Motor neuron (in vitro differentiated cells): ENCODE data around the gene CDKN1C. TPM values are rescaled to one million over a fixed set of nuclear protein-coding genes. Genes with fewer than 3 reads are reported as not detected.

Source experiments
- ATAC-seq, 8 experiments: fragments of 200-7000 bp; cut with Tn5 transposase; replicated peaks in 6 of 8; 2 replicates each; pipeline ENCODE4 v1.8.0; 2021; ENCODE audit warnings: mild to moderate bottlenecking in 8 of 8, moderate library complexity in 8 of 8
- H3K27ac ChIP-seq, 2 donors: fragments of 250-450 bp; sonication (Bioruptor Pico); 2 replicates each; pipeline ENCODE4 v1.9.0; 2021; ENCODE audit warnings: antibody characterized with exemption in 2 of 2, mild to moderate bottlenecking in 2 of 2, moderate library complexity in 1 of 2
- H3K4me1 ChIP-seq, 2 donors: fragments of 250-450 bp; sonication (Bioruptor Pico); replicated peaks in 1 of 2; 2 replicates each; pipeline ENCODE4 v1.6.1; 2021; ENCODE audit warnings: antibody characterized with exemption in 2 of 2, mild to moderate bottlenecking in 2 of 2, moderate library complexity in 1 of 2
- H3K4me3 ChIP-seq, 5 donors: fragments of 250-450 bp; sonication (Bioruptor Pico); 2 replicates each; pipeline ENCODE4 v1.9.0; 2021; ENCODE audit warnings: antibody characterized with exemption in 5 of 5, mild to moderate bottlenecking in 5 of 5, moderate library complexity in 4 of 5
- WGBS, 10 experiments: fragments of 450-650 bp; shearing (Covaris generic); methylation state at CpG; one replicate each; pipeline ENCODE4 v1.0.0; 2022; 5-methylcytosine and 5-hydroxymethylcytosine counted together
- in situ Hi-C, 9 experiments: fragments of 400-800 bp; cut with MboI; loops; one replicate each; pipeline ENCODE4 v1.15.0; 2021; ENCODE audit warnings: low sequenced_read_pairs in 9 of 9, low pct_unique_long_range_greater_than_20kb in 2 of 9; ENCODE audit not compliant: unreplicated experiment in 9 of 9
- total RNA-seq, 8 experiments: library from RNA; unstranded; fragments of 300-600 nt; gene quantifications; 2 replicates each; pipeline versions ENCODE4 v1.2.3 to v1.2.4, GENCODE V29; 2022

CDKN1C gene
- total RNA-seq, 8 experiments from 2014 or later: 5.0 to 80.1 (median 37.8) TPM

GRCh38 chr11:2841411-2842190, 44.0 kb downstream of the CDKN1C start:
- 67 to 100% (median 90%) methylated on average over 1 to 9 of the region's 26 CpGs; no CpG with 5 or more reads in 4 of the 10 experiments for WGBS, 10 experiments
- Histone ChIP-seq H3K4me1 (peaks cover 47 to 64% of the 10 kb centered on the region in 2 donors), H3K27ac (no peak overlapping the region), H3K4me3 (no peak overlapping the region)
- ATAC-seq: no peak
- in situ Hi-C loops: no loop called here

- H3K4me3 ChIP-seq: no peak overlapping the region
- WGBS, 10 experiments: 48 to 80% methylated on average over 3 of the region's 23 CpGs; no CpG with 5 or more reads in 8 of the 10 experiments
- in situ Hi-C loops: no loop called here
These were observed 46.1 kb downstream of the CDKN1C start for GRCh38 chr11:2839395-2839943.

GRCh38 chr11:2838676-2839294, 46.8 kb downstream of the CDKN1C start:
- peaks cover 59 to 61% of the 10 kb centered on the region in 2 donors for H3K4me1 ChIP-seq
- in situ Hi-C loops: no loop called here
- WGBS, 10 experiments: 50 to 90% (median 82%) methylated on average over 2 to 4 of the region's 25 CpGs; no CpG with 5 or more reads in 7 of the 10 experiments
- ATAC-seq: no peak
- H3K27ac ChIP-seq: no peak overlapping the region
- H3K4me3 ChIP-seq: no peak overlapping the region

More at GRCh38 chr11:2839395-2839943, 46.1 kb downstream of the CDKN1C start:
- Histone ChIP-seq H3K27ac (no peak overlapping the region), H3K4me1 (peaks cover 59 to 68% of the 10 kb centered on the region in 2 donors)
- no peak for ATAC-seq

- H3K27ac ChIP-seq: no peak overlapping the region
- in situ Hi-C loops: no loop called here
- H3K4me3 ChIP-seq: no peak overlapping the region
- 80 to 100% methylated on average over 2 to 8 of the region's 11 CpGs; no CpG with 5 or more reads in 8 of the 10 experiments for WGBS, 10 experiments
- no peak for ATAC-seq
- H3K4me1 ChIP-seq: peaks cover 54 to 55% of the 10 kb centered on the region in 2 donors
These were observed 47.5 kb downstream of the CDKN1C start for GRCh38 chr11:2838091-2838490.

- ATAC-seq: no peak
- 80% methylated on average over 7 of the region's 12 CpGs; no CpG with 5 or more reads in 9 of the 10 experiments for WGBS, 10 experiments
- Histone ChIP-seq H3K4me1 (peaks cover 54 to 55% of the 10 kb centered on the region in 2 donors), H3K4me3 (no peak overlapping the region), H3K27ac (peak overlapping the region in 1 of 2 donors; percentile 48)
- in situ Hi-C loops: no loop called here
These were observed 47.9 kb downstream of the CDKN1C start for GRCh38 chr11:2837651-2838050.

- ATAC-seq: peak; percentile 93 to 99 (median 94)
- Histone ChIP-seq H3K4me1 (peaks cover 54 to 55% of the 10 kb centered on the region in 2 donors), H3K27ac (peak overlapping the region; percentile 20 to 53), H3K4me3 (no peak overlapping the region)
- in situ Hi-C loops: no loop called here
- WGBS, 10 experiments: 0% methylated on average over 1 to 2 of the region's 20 CpGs; no CpG with 5 or more reads in 8 of the 10 experiments
These were observed 48.4 kb downstream of the CDKN1C start for GRCh38 chr11:2837096-2837601.

- WGBS, 10 experiments: 40 to 87% (median 80%) methylated on average over 1 to 11 of the region's 23 CpGs; no CpG with 5 or more reads in 3 of the 10 experiments
- Histone ChIP-seq H3K4me1 (peaks cover 54 to 55% of the 10 kb centered on the region in 2 donors), H3K4me3 (no peak overlapping the region), H3K27ac (peak overlapping the region in 1 of 2 donors; percentile 53)
- in situ Hi-C loops: no loop called here
- ATAC-seq: peak in 5 of 8 experiments; percentile 2 to 17 (median 10)
These were observed 49.1 kb downstream of the CDKN1C start for GRCh38 chr11:2836315-2837095.

GRCh38 chr11:2835751-2836150, 49.8 kb downstream of the CDKN1C start:
- Histone ChIP-seq H3K4me1 (peaks cover 54 to 55% of the 10 kb centered on the region in 2 donors), H3K4me3 (no peak overlapping the region), H3K27ac (peak overlapping the region in 1 of 2 donors; percentile 45)
- 95% methylated on average over 4 of the region's 17 CpGs; no CpG with 5 or more reads in 9 of the 10 experiments for WGBS, 10 experiments
- in situ Hi-C loops: no loop called here
- ATAC-seq: no peak

GRCh38 chr11:2835296-2835695, 50.3 kb downstream of the CDKN1C start:
- Histone ChIP-seq H3K4me1 (peaks cover 53 to 54% of the 10 kb centered on the region in 2 donors), H3K27ac (peak overlapping the region in 1 of 2 donors; percentile 45), H3K4me3 (no peak overlapping the region)
- peak in 3 of 8 experiments; percentile 10 to 35 (median 11) for ATAC-seq
- in situ Hi-C loops: no loop called here
- 47 to 81% (median 60%) methylated on average over 1 to 3 of the region's 6 CpGs; no CpG with 5 or more reads in 7 of the 10 experiments for WGBS, 10 experiments

- 0 to 100% (median 82%) methylated on average over 1 to 2 of the region's 16 CpGs; no CpG with 5 or more reads in 7 of the 10 experiments for WGBS, 10 experiments
These were observed 50.9 kb downstream of the CDKN1C start for GRCh38 chr11:2834503-2835273.

GRCh38 chr11:2833716-2834502, 51.7 kb downstream of the CDKN1C start:
- 80% methylated on average over 1 of the region's 19 CpGs; no CpG with 5 or more reads in 9 of the 10 experiments for WGBS, 10 experiments
- in situ Hi-C loops: no loop called here
- Histone ChIP-seq H3K27ac (no peak overlapping the region), H3K4me3 (no peak overlapping the region), H3K4me1 (peaks cover 41 to 44% of the 10 kb centered on the region in 2 donors)
- ATAC-seq: no peak

More at GRCh38 chr11:2834503-2835273, 50.9 kb downstream of the CDKN1C start:
- H3K4me3 ChIP-seq: no peak overlapping the region
- peak overlapping the region in 1 of 2 donors; percentile 1 for H3K27ac ChIP-seq
- peaks cover 47 to 52% of the 10 kb centered on the region in 2 donors for H3K4me1 ChIP-seq
- ATAC-seq: peak in 3 of 8 experiments; percentile 3 to 13 (median 5)
- in situ Hi-C loops: no loop called here
